Measurements from ENCODE around the gene KLF7. TPM values are rescaled to one million over a fixed set of nuclear protein-coding genes. Genes with fewer than 3 reads are reported as not detected.
A peak's percentile ranks its signal among the peaks of the same experiment; 100 is the strongest.

Gene KLF7
- total and polyA plus RNA-seq, 2 experiments from 2014 or later = 6.3 to 7.9 TPM

DNA sequence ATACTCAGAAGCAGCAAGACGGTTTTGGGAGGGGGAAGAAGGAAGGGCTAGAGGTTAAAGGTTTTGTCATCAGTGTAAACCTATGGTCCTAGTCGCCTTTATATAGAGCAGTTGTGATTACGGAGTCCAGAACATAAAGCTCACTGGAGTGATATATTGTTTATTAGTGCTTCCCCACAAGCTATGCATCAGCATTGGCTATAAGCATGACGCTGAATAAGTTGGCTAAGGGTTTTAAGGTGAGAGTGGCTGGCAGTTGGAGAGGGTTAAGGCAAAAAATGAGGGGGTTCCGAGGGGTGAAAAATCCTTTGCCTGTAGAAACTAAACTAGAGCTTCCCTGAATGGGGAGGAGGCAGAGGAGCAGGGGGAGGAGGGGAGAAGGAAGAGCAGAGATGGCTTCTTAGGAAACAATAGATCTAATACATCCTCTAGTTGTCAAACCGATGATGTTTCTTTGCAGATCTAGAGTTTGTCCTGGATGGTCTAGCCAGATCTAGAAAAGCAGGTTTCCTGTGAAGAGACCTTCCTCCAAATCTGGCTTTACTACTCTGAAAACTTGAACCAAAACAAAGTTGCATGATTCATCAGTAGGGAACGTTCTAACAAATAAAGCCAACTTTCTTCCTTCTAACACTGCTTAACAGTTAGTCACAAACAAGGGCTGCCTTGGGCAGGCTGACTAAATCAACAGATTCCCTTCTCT is 2.5 kb downstream of the KLF7 start:
- peaks cover 60% of the 10 kb centered on the region for H3K79me2 ChIP-seq
- no peaks in the 10 kb centered on the region for H3K9me2 ChIP-seq (replicated peaks; ENCODE audit: insufficient read depth)
- peak overlapping the region; percentile 93 for H3K27ac ChIP-seq
- H4K20me1 ChIP-seq (ENCODE audit: insufficient read depth, poor library complexity, severe bottlenecking) = peaks cover 12% of the 10 kb centered on the region
- peak overlapping the region; percentile 86 for H3K4me2 ChIP-seq
- no peaks in the 10 kb centered on the region for H3K36me3 ChIP-seq (replicated peaks; ENCODE audit: insufficient read depth, low read depth)
- H3K9me3 ChIP-seq (ENCODE audit: low read depth) = no peaks in the 10 kb centered on the region
- peak overlapping the region; percentile 92 for H3K4me3 ChIP-seq
- H3K27me3 ChIP-seq = no peaks in the 10 kb centered on the region
- WGBS (ENCODE audit: low lambda C conversion rate, missing lambda C conversion rate) = 15% methylated on average over 7 of the region's 7 CpGs
- DNase-seq (ENCODE audit: low spot score) = peak; percentile 73
- H3K4me1 ChIP-seq (ENCODE audit: insufficient read depth) = peaks cover 20% of the 10 kb centered on the region
- TF ChIP-seq EZH2 (IDR thresholded peaks at IDR 0.05; ENCODE audit: borderline replicate concordance) = no peak
- TF ChIP-seq, protein P1, sequence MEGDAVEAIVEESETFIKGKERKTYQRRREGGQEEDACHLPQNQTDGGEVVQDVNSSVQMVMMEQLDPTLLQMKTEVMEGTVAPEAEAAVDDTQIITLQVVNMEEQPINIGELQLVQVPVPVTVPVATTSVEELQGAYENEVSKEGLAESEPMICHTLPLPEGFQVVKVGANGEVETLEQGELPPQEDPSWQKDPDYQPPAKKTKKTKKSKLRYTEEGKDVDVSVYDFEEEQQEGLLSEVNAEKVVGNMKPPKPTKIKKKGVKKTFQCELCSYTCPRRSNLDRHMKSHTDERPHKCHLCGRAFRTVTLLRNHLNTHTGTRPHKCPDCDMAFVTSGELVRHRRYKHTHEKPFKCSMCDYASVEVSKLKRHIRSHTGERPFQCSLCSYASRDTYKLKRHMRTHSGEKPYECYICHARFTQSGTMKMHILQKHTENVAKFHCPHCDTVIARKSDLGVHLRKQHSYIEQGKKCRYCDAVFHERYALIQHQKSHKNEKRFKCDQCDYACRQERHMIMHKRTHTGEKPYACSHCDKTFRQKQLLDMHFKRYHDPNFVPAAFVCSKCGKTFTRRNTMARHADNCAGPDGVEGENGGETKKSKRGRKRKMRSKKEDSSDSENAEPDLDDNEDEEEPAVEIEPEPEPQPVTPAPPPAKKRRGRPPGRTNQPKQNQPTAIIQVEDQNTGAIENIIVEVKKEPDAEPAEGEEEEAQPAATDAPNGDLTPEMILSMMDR (IDR thresholded peaks at IDR 0.05; ENCODE audit: poor library complexity) = no peak
- H2AFZ ChIP-seq = no peak overlapping the region

DNA sequence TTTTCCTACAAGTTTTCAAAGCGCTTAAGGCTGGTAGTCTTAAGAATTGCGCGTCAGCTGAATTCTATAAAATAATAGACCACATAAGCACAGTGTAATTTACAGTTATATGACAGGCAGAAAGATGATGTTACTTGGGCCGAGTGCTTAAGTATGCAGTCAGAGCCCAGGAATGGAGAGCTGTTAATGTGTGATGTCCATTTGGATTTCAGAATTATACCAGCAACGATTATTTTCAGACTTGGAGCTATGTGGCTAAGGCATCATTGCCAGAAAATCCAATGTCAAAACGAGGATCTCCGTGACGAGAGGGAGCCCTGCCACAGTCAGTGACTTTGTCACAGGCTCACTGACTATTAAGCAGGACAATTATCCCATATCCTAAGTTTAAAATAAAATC is 3.4 kb downstream of the KLF7 start:
- Histone ChIP-seq H4K20me1 (ENCODE audit: insufficient read depth, poor library complexity, severe bottlenecking) (peaks cover 15% of the 10 kb centered on the region), H3K27ac (peak overlapping the region; percentile 93), H3K4me2 (peak overlapping the region; percentile 86), H3K27me3 (no peaks in the 10 kb centered on the region), H3K9me3 (ENCODE audit: low read depth) (no peaks in the 10 kb centered on the region), H2AFZ (no peak overlapping the region), H3K4me3 (no peak overlapping the region), H3K79me2 (peaks cover 69% of the 10 kb centered on the region), H3K4me1 (ENCODE audit: insufficient read depth) (peaks cover 19% of the 10 kb centered on the region), H3K9me2 (replicated peaks; ENCODE audit: insufficient read depth) (no peaks in the 10 kb centered on the region), H3K36me3 (replicated peaks; ENCODE audit: insufficient read depth, low read depth) (no peaks in the 10 kb centered on the region)
- WGBS (ENCODE audit: low lambda C conversion rate, missing lambda C conversion rate) = 85% methylated on average over 8 of the region's 8 CpGs
- TF ChIP-seq, protein P1 (IDR thresholded peaks at IDR 0.05; ENCODE audit: poor library complexity) = no peak
- no peak for TF ChIP-seq EZH2 (IDR thresholded peaks at IDR 0.05; ENCODE audit: borderline replicate concordance)
- no peak for TF ChIP-seq EZH2phosphoT487 (IDR thresholded peaks at IDR 0.05; ENCODE audit: low read depth, severe bottlenecking, unreplicated experiment)
- DNase-seq (ENCODE audit: low spot score) = no peak

DNA sequence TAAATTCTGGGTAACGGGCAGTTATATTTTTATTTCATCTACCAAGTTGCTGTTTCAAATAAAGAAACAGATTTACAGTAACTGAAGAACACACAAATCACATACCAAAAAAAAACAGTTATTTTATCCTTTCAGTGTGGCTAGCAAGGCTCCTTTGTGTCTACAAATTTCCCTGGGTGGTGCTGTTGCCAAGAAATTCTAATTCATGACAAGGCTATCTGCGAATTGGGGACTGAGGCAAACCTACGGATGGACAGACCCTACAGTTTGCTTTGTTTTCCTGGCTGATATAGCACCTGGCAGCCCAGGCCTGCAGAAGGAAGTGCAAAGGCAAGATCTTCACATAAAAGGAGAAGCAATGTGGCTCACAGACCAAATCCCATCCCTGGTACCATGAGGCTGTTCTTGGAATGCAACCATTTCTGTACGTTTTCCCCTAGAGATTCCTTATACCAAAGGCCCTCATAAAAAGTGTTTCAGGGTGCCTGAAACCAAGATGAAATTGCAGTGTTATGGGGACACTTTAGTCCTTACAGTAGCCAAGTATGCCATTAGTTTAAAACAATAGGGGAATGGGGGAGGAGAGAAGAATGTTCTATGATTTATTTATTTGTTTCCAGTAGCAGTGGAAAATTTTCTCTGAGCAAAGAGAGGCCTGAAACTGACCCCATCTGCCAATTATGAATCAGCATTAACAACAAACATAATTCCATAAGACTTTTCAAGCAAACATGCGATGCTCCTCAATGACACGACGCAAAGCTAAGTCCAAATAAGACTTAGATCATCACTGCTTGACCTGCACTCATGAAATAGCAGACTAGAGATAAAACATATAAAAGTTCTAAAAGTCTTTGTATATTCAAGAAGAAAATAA is 4.3 kb downstream of the KLF7 start:
- Histone ChIP-seq H3K27ac (peak overlapping the region; percentile 4), H3K4me2 (peak overlapping the region; percentile 86), H2AFZ (no peak overlapping the region), H3K36me3 (replicated peaks; ENCODE audit: insufficient read depth, low read depth) (no peaks in the 10 kb centered on the region), H3K9me3 (ENCODE audit: low read depth) (no peaks in the 10 kb centered on the region), H3K27me3 (no peaks in the 10 kb centered on the region), H3K4me3 (no peak overlapping the region), H3K79me2 (peaks cover 75% of the 10 kb centered on the region), H4K20me1 (ENCODE audit: insufficient read depth, poor library complexity, severe bottlenecking) (peaks cover 15% of the 10 kb centered on the region), H3K9me2 (replicated peaks; ENCODE audit: insufficient read depth) (no peaks in the 10 kb centered on the region), H3K4me1 (ENCODE audit: insufficient read depth) (peaks cover 16% of the 10 kb centered on the region)
- TF ChIP-seq EZH2 (IDR thresholded peaks at IDR 0.05; ENCODE audit: borderline replicate concordance) (no peak), EZH2phosphoT487 (IDR thresholded peaks at IDR 0.05; ENCODE audit: low read depth, severe bottlenecking, unreplicated experiment) (no peak)
- TF ChIP-seq, protein P1 (IDR thresholded peaks at IDR 0.05; ENCODE audit: poor library complexity) = no peak
- 79% methylated on average over 7 of the region's 7 CpGs for WGBS (ENCODE audit: low lambda C conversion rate, missing lambda C conversion rate)
- DNase-seq (ENCODE audit: low spot score) = no peak
